GOT3 (cell line): ENCODE data around the gene PPM1B.
A peak's percentile ranks its signal among the peaks of the same experiment; 100 is the strongest.
"Not testable (repeated sequence)": the region's sequence is repeated elsewhere in the genome, so short reads cannot be mapped to it uniquely, and the experiment has no call there.

Experiments
- DNase-seq: peaks from one replicate; lab custom pipeline; 2025; ENCODE audit warnings: mixed read lengths; lab: John Stamatoyannopoulos, UW

The PPM1B gene

GRCh38 chr2:44163777-44164176, 4.9 kb upstream of the PPM1B start:
- no peak for DNase-seq

GRCh38 chr2:44164617-44165016, 4.1 kb upstream of the PPM1B start:
- DNase-seq: no peak

DNA sequence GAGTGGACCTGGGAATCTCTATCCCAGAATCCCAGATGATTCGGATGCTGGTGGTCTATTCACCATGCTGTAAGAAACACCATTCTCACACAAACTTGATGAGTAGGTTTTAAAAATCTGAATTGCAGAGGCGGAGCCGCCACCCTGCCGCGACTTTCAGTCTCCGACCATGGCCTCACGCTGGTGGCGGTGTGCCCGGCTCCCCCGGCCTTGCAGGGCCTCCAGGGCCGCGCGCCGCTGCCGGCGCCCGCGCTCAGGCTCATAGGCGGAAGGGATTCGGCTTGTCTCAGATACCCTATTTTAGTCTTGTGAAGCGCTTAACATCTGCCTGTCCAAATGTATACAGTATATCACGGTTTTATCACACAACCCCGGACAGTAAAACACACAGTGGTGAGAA, 2.6 kb upstream of the PPM1B start:
- DNase-seq: no peak

GRCh38 chr2:44167311-44167907, 1.3 kb upstream of the PPM1B start:
- no peak for DNase-seq

DNA sequence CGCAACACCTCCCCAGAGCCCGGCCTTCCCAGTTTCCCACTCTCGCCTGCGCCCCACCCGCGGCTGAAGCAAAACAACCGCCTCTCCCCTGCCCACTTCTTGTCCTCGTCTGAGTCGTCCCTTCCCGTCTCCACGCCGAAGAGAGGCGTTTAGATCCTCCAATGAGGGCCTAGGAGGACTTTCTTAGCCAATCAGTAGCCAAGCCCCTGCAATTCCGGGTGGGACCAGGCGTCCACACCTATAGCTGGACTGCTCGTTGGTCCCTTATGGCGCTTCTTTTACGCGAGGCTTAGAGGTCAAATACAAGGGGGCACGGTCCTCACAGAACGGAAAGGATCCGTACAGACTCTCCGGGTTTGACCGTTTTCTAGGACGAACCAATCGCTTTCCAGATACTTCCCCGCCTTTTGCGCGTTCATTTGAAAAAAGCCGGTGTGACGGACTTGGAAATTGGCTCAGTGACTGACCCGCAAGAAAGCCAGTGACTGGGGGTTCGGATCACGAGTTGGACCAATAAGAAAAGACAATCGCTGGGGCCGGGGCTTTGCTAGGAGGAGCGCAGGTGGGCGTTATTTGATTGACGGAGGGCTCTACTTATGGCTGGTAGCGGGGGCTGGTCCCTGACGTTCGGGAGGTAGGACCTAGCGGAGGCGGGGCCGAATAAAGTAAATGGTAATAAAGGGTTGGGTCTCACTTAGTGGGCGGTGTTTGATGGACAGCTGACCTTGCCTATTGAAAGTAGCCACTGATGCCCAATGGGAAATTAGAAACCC, 581 bp upstream of the PPM1B start:
- peak; percentile 99 for DNase-seq

DNA sequence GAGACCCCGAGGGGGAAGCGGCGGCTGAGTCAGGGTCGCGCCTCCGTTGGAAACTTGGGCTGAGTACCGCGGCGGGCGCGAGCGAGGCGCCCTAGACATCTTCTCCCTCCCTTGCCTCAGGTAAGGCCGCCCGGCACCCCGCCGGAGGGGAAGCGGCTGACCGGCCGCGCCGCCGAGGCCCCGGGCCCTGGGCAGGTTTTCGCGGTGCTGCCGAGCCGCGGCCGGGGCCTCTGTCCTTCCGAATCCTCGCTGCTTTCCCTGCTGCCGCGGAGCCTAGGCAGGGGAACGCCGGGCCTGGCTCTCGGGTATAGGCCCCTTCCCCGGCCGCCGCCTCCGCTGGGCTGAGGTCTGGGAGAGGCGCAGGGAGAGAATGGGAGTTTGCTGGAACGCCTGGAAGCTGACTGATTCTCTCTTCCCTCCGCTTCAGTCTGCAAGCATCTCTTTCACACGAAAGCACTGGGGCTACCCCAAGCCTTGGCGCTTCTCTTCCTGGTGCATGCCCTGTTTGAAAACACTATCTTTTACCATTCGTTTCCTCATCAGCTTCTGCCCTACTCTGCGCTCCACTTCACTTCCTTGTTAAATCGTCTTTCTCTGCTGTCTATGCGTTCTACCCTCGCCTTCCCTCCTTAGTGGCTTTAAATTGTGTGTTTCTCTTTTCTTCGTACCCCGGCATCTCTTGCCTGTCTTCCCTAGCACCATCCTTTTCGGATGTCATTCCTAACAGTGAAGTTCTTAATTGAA, 652 bp downstream of the PPM1B start:
- no peak for DNase-seq

DNA sequence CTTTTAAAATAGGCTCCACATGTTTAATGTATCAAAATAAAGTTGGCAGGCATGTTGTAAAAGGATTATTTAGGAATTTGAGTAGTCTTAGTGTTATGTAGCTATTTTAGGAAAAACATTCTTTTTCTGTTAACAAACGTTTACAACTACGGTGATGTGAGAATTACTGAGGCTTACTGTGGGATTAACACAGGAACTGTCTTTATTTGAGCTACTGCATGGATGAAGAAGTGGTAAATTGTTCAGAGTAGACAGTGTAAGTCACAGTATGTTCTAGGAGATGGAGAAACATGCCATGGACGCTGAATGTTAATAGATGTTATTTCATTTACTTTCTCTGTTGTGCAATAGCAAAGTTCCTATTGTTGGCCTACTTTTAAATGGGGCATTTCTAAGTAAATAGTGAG, 1.6 kb downstream of the PPM1B start:
- DNase-seq: no peak

GRCh38 chr2:44171018-44171417, 2.3 kb downstream of the PPM1B start:
- DNase-seq: no peak

DNA sequence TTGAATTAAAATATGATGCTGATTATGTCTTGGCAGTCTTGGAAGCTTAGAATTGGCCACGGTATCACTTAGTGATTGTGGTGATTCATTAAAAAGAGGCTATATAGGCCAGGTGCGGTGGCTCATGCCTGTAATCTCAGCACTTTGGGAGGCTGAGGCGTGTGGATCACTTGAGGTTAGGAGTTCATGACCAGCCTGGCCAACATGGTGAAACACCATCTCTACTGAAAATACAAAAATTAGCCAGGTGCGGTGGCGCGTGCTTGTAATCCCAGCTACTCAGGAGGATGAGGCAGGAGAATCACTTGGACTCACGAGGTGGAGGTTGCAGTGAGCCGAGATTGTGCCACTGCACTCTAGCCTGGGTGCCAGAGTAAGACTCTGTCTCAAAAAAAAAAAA, 2.8 kb downstream of the PPM1B start:
- DNase-seq: not testable (repeated sequence)

- no peak for DNase-seq
Measured at GRCh38 chr2:44172576-44172975, 3.9 kb downstream of the PPM1B start.

DNA sequence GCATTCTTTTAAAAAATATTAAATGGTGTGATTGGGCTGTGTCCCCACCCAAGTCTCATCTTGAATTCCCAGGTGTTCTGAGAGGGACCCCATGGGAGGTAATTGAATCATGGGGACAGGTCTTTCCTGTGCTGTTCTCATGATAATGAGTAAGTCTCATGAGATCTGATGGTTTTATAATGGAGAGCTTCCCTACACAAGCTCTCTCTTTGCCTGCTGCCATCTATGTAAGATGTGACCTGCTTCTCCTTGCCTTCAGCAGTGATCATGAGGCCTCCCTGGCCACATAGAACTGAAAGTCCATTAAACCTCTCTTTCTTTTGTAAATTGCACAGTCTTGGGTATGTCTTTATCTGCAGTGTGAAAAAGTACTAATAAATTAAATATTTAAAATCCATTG, 10.3 kb downstream of the PPM1B start:
- no peak for DNase-seq

DNA sequence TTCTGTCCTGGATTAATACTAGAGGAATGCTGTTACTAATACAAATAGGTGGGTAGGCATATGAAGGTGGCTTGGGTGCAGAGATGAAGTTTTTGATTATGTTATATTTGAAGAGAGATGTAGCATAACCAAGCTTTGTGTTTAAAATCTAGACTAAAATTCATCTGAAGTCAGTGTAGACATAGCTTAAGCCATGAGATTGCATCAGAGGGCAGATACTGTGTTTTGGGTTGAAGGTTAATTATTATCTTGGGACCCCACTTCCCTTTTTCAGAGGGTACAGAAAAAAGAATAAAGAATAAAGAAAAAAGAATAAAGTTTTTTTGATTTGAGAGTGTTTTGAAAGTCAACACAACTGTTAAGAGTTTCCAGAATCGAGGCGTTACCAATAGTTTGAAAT, 13.0 kb downstream of the PPM1B start:
- DNase-seq: no peak

DNA sequence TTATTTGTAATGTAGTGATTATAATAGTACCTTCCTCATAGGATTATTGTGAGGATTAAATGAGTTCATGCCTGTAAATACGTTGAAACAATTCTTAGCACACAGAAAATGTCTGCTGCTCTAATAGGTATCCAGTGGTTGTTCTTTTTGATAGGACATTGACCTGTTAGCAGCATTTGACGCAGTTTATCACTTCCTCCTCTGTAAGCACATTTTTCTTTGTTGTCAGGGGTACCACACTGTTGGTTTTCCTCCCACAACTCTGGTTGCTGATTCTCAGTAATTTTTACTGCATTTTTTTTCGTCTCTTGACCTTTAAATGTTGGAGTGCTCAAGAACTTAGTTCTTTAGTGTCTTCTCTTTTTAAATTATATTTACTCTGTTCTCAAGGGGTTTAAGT, 15.4 kb downstream of the PPM1B start:
- DNase-seq: no peak

GRCh38 chr2:44186810-44187209, 18.1 kb downstream of the PPM1B start:
- DNase-seq: no peak

DNA sequence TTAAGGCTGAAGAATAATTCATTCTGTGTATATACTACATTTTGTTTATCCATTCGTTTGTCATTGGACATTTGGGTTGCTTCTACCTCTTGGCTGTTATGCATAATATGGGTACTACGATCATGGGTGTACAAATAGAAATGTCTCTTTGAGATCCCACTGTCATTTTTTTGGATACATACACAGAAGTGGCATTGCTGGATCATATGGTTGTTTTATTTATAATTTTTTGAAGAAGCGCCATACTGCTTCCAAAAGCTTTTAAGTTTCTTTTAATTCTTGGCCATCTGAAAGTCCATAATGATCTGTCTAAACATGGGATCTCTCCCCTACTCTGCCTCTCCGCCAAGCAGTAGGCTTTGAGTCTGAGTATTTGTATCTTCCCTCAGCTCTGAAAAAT, 18.6 kb downstream of the PPM1B start:
- DNase-seq: no peak

- no peak for DNase-seq
Measured at GRCh38 chr2:44188696-44189095, 20.0 kb downstream of the PPM1B start.

- DNase-seq: no peak
Measured at GRCh38 chr2:44189104-44189503, 20.4 kb downstream of the PPM1B start.

- no peak for DNase-seq
Measured at GRCh38 chr2:44190526-44190925, 21.9 kb downstream of the PPM1B start.

GRCh38 chr2:44191739-44192138, 23.1 kb downstream of the PPM1B start:
- no peak for DNase-seq

GRCh38 chr2:44192646-44193045, 24.0 kb downstream of the PPM1B start:
- no peak for DNase-seq

DNA sequence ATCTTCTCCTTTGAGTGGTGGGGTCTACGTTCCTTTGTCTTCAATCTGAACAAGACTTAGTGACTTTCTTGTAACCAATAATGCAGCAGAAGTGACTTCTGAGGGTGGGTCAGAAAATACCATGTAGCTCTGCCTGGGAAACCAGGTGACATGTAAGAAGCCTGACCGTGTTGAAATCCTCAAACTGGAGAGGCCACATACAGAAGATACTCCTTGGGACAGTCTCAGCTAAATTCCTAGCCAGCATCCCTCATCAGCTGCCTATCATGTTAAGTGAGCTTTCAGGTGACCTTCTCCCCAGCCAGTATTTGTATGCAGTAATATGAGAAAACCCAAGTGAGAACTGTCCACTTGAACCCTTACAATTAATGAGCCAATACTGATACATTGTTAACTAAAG, 27.0 kb downstream of the PPM1B start:
- no peak for DNase-seq

- no peak for DNase-seq
Measured at GRCh38 chr2:44197816-44198215, 29.1 kb downstream of the PPM1B start.

GRCh38 chr2:44200011-44200410, 31.3 kb downstream of the PPM1B start:
- no peak for DNase-seq
